K562 (cell line): ENCODE results near the gene TRIM65. TPM values are rescaled to one million over a fixed set of nuclear protein-coding genes. Genes with fewer than 3 reads are reported as not detected.

Experiments
- GATAD2A ChIP-seq: fragments of 450-650 bp; IDR thresholded peaks from 2 replicates; pipeline ENCODE4 v1.6.1; 2017
- MTA1 ChIP-seq: fragments of 450-650 bp; IDR thresholded peaks from 2 replicates; pipeline ENCODE4 v1.6.1; 2017; ENCODE audit warnings: borderline replicate concordance
- NEUROD1 ChIP-seq: fragments of 150-350 bp; IDR thresholded peaks from 2 replicates; pipeline ENCODE4 v1.6.1; 2014; ENCODE audit warnings: borderline replicate concordance, low read length, low read depth; ENCODE audit not compliant: partially characterized antibody
- SMAD1 ChIP-seq: fragments of 150-350 bp; IDR thresholded peaks from 2 replicates; pipeline ENCODE4 v1.6.1; 2014; ENCODE audit warnings: low read length, low read depth; ENCODE audit not compliant: partially characterized antibody
- SMAD3 ChIP-seq: fragments of 450-650 bp; formaldehyde crosslinking; conservative IDR thresholded peaks from 2 replicates; pipeline ENCODE4 v1.4.0; 2020; ENCODE audit warnings: mild to moderate bottlenecking
- TAF7 ChIP-seq: fragments of 450-650 bp; IDR thresholded peaks from 2 replicates; pipeline ENCODE4 v1.6.1; 2016; ENCODE audit warnings: missing genetic modification characterization, missing compliant biosample characterization
- TSC22D4 ChIP-seq: fragments of 450-650 bp; IDR thresholded peaks from 2 replicates; pipeline ENCODE4 v1.6.1; 2016; ENCODE audit warnings: missing genetic modification characterization, missing biosample characterization, control low read depth
- polyA plus RNA-seq, 8 experiments: library from polyadenylated mRNA; depleted of rRNA in 4 of 8; stranded (reverse) in 5 of 8; unstranded in 3 of 8; fragments of >200 nt; fragmentation: Nextera tagmentation in 2 of 8; fragmentation: Illumina TruSeq in 1 of 8; extraction: Ambion mirVana in 2 of 8; extraction: Trizol in 1 of 8; gene quantifications; 2 replicates each; pipeline versions ENCODE4 v1.2.1 to v1.2.3, GENCODE V29; 2011 to 2014; ENCODE audit warnings: inconsistent platforms in 1 of 8, missing spikeins in 1 of 8
- total RNA-seq, 7 experiments: library from RNA; depleted of rRNA in 6 of 7; stranded (reverse); fragments of >200 nt in 6 of 7; fragmentation: Illumina TruSeq in 2 of 7; extraction: Trizol in 2 of 7; gene quantifications; 2 replicates each; pipeline versions ENCODE4 v1.2.1 to v1.2.3, GENCODE V29; 2011 to 2021; ENCODE audit warnings: low replicate concordance in 1 of 7
- TF ChIP-seq, protein P1 (sequence below): sonication (generic); formaldehyde crosslinking; IDR thresholded peaks from 2 replicates; pipeline ENCODE4 v1.8.1; 2022; ENCODE audit warnings: missing genetic modification reagents
- TF ChIP-seq, protein P2 (sequence below), 2 experiments: fragments of 450-650 bp; IDR thresholded peaks; 2 replicates each; pipeline ENCODE4 v1.6.1; 2018; ENCODE audit warnings: mild to moderate bottlenecking in 2 of 2, low read depth in 1 of 2; ENCODE audit not compliant: partially characterized antibody in 2 of 2
- TF ChIP-seq, protein P3 (sequence below): fragments of 200-800 bp; sonication (Bioruptor generic); IDR thresholded peaks from 2 replicates; pipeline ENCODE4 v1.6.1; 2017; ENCODE audit warnings: missing genetic modification characterization, missing compliant biosample characterization
- TF ChIP-seq, protein P4 (sequence below): fragments of 450-650 bp; formaldehyde crosslinking; IDR thresholded peaks from 2 replicates; pipeline ENCODE4 v1.4.0; 2022; ENCODE audit warnings: mild to moderate bottlenecking, moderate library complexity
- TF ChIP-seq, protein P5 (sequence below), 2 experiments: IDR thresholded peaks in 1 of 2; conservative IDR thresholded peaks in 1 of 2; 2 replicates each; pipeline ENCODE4 v1.6.1; 2016; ENCODE audit warnings: low read depth in 2 of 2, mild to moderate bottlenecking in 1 of 2, missing compliant biosample characterization in 1 of 2, missing genetic modification characterization in 1 of 2, moderate library complexity in 1 of 2
- TF ChIP-seq, protein P6 (sequence below), 3 experiments: IDR thresholded peaks in 2 of 3; conservative IDR thresholded peaks in 1 of 3; 2 replicates each; pipeline ENCODE4 v1.5.1; 2011 to 2012; ENCODE audit warnings: low read length in 3 of 3, mild to moderate bottlenecking in 3 of 3, control low read depth in 2 of 3, improper control_type of control experiment in 1 of 3, inconsistent platforms in 1 of 3, low read depth in 1 of 3, mixed read lengths in 1 of 3, moderate library complexity in 1 of 3; ENCODE audit not compliant: insufficient read depth in 2 of 3

The TRIM65 gene
- total and polyA plus RNA-seq, 9 of the 15 experiments (the other 6 are each of a cell fraction or from before 2014, with no cell fraction given) = 2.8 to 45.7 (median 22.9) TPM

DNA sequence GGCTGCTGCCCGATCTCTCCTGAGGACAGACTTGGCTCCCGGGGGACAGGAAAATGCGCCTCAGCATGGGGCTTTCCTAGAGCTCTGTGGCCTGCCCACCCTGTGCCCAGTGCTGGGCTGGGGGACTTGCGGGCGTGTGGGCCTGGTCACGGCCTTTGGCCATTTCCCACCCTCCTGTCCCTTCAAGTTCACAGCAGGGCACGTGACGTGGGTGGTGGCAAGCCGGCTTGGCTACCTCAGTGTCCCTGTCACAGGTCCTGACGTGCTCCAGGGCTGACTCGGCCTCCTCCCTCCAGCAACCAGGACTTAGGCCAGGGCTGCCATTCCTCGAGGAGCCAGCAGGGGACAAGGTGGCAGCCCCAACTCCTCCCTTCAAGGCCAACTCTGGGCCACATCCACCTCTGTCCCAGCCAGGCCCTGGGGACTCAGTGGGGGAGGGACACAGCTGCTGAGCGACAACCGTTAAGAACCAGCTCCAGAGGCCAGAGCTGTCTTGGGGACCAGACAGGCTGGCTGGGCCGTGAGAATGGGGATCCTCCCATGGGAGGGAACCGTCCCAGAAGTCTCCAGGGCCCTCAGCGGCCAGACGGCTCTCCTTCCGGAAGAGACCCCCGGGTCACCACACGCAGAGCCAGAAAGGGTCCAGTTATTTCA is 51.6 kb downstream of the TRIM65 start (continued):
- TF ChIP-seq, protein P1, sequence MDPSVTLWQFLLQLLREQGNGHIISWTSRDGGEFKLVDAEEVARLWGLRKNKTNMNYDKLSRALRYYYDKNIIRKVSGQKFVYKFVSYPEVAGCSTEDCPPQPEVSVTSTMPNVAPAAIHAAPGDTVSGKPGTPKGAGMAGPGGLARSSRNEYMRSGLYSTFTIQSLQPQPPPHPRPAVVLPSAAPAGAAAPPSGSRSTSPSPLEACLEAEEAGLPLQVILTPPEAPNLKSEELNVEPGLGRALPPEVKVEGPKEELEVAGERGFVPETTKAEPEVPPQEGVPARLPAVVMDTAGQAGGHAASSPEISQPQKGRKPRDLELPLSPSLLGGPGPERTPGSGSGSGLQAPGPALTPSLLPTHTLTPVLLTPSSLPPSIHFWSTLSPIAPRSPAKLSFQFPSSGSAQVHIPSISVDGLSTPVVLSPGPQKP (CRISPR knock-in tag) = no peak
- TF ChIP-seq TAF7 (no peak), GATAD2A (peak; percentile 31; the same call in 1 of the 2 replicates), NEUROD1 (peak; percentile 28), SMAD3 (CRISPR knock-in tag) (0 out of 2 replicates have a peak, but pooled peaks have one; percentile 3), TSC22D4 (tag) (no peak), SMAD1 (no peak), MTA1 (peak; percentile 72; the same call in 1 of the 2 replicates)
- TF ChIP-seq, protein P2, sequence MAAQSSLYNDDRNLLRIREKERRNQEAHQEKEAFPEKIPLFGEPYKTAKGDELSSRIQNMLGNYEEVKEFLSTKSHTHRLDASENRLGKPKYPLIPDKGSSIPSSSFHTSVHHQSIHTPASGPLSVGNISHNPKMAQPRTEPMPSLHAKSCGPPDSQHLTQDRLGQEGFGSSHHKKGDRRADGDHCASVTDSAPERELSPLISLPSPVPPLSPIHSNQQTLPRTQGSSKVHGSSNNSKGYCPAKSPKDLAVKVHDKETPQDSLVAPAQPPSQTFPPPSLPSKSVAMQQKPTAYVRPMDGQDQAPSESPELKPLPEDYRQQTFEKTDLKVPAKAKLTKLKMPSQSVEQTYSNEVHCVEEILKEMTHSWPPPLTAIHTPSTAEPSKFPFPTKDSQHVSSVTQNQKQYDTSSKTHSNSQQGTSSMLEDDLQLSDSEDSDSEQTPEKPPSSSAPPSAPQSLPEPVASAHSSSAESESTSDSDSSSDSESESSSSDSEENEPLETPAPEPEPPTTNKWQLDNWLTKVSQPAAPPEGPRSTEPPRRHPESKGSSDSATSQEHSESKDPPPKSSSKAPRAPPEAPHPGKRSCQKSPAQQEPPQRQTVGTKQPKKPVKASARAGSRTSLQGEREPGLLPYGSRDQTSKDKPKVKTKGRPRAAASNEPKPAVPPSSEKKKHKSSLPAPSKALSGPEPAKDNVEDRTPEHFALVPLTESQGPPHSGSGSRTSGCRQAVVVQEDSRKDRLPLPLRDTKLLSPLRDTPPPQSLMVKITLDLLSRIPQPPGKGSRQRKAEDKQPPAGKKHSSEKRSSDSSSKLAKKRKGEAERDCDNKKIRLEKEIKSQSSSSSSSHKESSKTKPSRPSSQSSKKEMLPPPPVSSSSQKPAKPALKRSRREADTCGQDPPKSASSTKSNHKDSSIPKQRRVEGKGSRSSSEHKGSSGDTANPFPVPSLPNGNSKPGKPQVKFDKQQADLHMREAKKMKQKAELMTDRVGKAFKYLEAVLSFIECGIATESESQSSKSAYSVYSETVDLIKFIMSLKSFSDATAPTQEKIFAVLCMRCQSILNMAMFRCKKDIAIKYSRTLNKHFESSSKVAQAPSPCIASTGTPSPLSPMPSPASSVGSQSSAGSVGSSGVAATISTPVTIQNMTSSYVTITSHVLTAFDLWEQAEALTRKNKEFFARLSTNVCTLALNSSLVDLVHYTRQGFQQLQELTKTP (IDR thresholded peaks at IDR 0.05; ENCODE audit: low read depth in 1 of 2, partially characterized antibody in 2 of 2) = peak in 1 of 2 experiments; percentile 66
- TF ChIP-seq, protein P3, sequence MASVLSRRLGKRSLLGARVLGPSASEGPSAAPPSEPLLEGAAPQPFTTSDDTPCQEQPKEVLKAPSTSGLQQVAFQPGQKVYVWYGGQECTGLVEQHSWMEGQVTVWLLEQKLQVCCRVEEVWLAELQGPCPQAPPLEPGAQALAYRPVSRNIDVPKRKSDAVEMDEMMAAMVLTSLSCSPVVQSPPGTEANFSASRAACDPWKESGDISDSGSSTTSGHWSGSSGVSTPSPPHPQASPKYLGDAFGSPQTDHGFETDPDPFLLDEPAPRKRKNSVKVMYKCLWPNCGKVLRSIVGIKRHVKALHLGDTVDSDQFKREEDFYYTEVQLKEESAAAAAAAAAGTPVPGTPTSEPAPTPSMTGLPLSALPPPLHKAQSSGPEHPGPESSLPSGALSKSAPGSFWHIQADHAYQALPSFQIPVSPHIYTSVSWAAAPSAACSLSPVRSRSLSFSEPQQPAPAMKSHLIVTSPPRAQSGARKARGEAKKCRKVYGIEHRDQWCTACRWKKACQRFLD (CRISPR knock-in tag) = peak; percentile 86; the same call in 1 of the 2 replicates
- TF ChIP-seq, protein P4, sequence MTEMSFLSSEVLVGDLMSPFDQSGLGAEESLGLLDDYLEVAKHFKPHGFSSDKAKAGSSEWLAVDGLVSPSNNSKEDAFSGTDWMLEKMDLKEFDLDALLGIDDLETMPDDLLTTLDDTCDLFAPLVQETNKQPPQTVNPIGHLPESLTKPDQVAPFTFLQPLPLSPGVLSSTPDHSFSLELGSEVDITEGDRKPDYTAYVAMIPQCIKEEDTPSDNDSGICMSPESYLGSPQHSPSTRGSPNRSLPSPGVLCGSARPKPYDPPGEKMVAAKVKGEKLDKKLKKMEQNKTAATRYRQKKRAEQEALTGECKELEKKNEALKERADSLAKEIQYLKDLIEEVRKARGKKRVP (CRISPR knock-in tag) = no peak
- TF ChIP-seq, protein P5, sequence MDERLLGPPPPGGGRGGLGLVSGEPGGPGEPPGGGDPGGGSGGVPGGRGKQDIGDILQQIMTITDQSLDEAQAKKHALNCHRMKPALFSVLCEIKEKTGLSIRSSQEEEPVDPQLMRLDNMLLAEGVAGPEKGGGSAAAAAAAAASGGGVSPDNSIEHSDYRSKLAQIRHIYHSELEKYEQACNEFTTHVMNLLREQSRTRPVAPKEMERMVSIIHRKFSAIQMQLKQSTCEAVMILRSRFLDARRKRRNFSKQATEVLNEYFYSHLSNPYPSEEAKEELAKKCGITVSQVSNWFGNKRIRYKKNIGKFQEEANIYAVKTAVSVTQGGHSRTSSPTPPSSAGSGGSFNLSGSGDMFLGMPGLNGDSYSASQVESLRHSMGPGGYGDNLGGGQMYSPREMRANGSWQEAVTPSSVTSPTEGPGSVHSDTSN (CRISPR knock-in tag; IDR thresholded peaks at IDR 0.05; ENCODE audit: low read depth) = no peak
- TF ChIP-seq, protein P5 (tag; conservative IDR thresholded peaks at IDR 0.05; ENCODE audit: low read depth) = peak; percentile 70; the same call in 1 of the 2 replicates
- TF ChIP-seq, protein P6, sequence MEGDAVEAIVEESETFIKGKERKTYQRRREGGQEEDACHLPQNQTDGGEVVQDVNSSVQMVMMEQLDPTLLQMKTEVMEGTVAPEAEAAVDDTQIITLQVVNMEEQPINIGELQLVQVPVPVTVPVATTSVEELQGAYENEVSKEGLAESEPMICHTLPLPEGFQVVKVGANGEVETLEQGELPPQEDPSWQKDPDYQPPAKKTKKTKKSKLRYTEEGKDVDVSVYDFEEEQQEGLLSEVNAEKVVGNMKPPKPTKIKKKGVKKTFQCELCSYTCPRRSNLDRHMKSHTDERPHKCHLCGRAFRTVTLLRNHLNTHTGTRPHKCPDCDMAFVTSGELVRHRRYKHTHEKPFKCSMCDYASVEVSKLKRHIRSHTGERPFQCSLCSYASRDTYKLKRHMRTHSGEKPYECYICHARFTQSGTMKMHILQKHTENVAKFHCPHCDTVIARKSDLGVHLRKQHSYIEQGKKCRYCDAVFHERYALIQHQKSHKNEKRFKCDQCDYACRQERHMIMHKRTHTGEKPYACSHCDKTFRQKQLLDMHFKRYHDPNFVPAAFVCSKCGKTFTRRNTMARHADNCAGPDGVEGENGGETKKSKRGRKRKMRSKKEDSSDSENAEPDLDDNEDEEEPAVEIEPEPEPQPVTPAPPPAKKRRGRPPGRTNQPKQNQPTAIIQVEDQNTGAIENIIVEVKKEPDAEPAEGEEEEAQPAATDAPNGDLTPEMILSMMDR (IDR thresholded peaks at IDR 0.05 in 2 of 3, conservative IDR thresholded peaks at IDR 0.05 in 1 of 3; ENCODE audit: insufficient read depth in 2 of 3, low read depth in 1 of 3, low read length in 3 of 3) = peak; percentile 85 to 92 (median 90)
